Activated CD8-positive, alpha-beta memory T cell treated with anti-CD3 and anti-CD28 coated beads for 1 hour (primary cell): ENCODE results near the gene SNCAIP.
"Not testable (repeated sequence)": the region's sequence is repeated elsewhere in the genome, so short reads cannot be mapped to it uniquely, and the experiment has no call there.

Experiments used
- DNase-seq, 2 donors: peaks; one replicate each; pipeline ENCODE4 v3.0.0-alpha.2; 2020; ENCODE audit warnings: low read depth in 1 of 2; ENCODE audit errors: extremely low read depth in 1 of 2

Gene SNCAIP

GRCh38 chr5:122312591-122313406, 762 bp downstream of the SNCAIP start:
- DNase-seq = no peak

GRCh38 chr5:122314036-122314435, 2.0 kb downstream of the SNCAIP start:
- DNase-seq = no peak

DNA sequence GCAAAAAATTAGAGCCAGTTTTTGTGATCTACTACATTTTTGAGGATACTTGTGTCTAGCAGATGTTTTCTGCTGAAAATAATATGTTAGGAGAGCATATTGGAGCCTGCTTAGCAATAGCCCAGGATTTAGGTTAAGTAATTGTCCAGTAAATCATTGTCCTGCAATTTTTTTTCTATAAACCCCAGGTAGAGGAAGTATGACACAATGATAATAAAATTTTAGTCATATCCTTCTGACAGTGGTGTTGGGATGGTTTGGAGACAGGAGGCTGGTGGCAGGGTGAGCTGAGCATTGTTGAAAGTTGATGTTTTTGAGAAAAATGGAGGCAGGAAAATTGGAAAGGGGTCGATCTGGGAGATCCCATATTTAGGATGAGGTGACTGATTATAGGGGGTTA, 3.5 kb downstream of the SNCAIP start:
- no peak for DNase-seq

DNA sequence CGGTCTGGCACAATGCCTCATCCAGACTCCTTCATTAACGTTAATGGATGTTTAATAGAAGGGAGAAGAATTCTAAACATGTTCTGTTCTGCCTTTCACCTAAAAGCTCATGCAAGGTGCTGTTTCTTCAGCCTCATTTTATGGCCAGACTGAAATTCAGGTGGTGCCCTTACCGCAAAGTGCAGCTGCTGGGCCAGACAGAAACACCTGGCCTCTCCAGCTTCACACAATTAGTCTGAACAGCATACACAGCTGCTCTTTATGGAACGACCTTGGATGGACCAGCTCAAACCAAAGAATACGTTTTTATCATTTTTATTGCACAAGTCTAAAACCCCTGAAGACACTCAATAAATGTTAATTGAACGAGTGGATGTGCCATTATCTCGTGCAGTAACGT, 4.6 kb downstream of the SNCAIP start:
- DNase-seq = no peak

DNA sequence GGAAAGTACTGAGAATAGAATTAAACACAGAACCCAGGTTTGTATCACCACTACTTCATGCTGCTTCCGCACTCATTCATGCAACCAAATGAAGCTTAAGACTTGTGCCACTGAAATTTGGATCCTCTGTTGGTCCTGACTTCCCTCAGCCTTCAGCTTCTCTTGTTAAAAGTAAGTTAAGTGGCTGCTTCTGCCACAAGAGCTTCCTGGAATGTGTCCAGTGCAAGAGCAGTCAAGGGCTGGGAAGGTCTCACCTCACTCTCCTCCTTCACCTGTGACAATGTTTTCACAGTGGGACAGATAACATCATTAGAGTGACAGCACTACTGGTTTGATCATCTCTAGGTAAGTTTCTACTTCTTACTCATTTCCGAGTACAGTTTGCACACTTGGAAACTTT, 7.9 kb downstream of the SNCAIP start:
- DNase-seq = no peak

DNA sequence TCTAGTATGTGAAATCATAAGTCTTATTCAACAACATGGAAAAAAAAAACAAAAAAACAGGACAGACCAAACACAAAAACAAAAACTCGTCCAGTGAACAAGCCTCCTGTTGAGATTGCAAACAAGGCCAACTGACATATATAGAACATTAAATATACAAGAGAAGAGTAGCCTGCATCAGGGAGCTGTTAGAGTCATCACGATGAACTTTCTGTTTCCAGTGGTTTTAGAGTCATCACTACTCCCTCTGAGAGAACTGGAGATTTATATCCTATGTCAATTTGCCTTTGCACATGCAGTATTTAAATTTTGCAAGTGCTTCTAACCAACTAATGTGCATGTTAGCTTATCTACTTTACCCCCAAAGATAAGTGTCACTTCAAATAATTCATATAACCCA, 9.9 kb downstream of the SNCAIP start:
- no peak for DNase-seq

DNA sequence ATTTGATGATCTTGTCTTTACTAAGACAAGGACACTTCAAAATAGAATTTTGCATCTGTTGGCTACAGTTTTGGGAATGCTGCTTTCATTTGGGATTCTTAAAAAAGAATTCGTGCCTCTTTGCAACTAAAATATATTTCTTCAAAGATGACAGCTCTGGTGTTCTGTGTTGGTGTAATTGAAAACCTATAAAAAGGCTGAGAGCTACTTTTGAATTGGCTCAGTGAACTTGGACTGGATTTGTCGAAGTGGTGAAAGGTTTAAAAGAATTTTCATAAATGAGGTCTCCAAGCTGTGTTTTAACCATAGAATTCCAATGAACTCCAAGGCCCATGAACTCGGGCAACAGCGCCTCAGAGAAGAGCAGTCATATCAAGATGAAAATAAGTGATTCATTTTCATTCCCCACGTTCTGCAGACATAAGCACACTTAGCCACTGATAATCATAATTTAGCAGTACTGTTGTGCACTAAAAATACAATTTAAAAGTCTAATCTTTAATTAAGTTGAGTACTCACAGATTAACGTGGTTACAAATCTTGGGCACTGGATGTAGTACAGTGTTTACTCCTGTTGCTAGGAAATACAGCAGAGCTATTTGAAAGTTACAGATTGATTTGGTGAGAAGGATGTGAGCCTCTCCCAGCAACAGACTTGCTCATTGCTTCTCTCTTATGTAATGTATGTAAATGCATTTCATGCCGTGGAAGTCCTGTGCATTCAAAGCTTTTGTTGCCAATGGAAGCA, 10.9 kb downstream of the SNCAIP start:
- DNase-seq = no peak

DNA sequence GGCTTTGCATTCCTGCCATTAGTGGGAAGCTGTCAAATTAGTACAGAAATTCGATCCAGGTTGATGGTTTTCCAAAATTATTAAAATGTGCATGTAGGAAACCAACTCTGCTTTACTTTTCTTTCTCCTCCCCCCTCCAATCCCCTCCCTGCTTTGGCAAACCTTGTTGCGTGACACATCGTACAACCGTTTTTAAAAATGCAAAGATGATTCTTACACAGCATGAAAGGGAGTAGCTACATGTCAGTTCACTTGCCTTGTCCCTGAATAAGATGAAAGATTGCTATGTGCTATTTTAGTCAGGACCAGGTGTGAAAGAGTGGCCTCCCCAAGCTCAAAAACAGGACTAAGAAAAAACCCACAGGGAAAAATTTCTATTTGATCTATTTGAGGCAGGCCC, 11.7 kb downstream of the SNCAIP start:
- DNase-seq = no peak

GRCh38 chr5:122327110-122327509, 15.1 kb downstream of the SNCAIP start:
- DNase-seq = no peak

GRCh38 chr5:122330881-122331280, 18.8 kb downstream of the SNCAIP start:
- no peak for DNase-seq

DNA sequence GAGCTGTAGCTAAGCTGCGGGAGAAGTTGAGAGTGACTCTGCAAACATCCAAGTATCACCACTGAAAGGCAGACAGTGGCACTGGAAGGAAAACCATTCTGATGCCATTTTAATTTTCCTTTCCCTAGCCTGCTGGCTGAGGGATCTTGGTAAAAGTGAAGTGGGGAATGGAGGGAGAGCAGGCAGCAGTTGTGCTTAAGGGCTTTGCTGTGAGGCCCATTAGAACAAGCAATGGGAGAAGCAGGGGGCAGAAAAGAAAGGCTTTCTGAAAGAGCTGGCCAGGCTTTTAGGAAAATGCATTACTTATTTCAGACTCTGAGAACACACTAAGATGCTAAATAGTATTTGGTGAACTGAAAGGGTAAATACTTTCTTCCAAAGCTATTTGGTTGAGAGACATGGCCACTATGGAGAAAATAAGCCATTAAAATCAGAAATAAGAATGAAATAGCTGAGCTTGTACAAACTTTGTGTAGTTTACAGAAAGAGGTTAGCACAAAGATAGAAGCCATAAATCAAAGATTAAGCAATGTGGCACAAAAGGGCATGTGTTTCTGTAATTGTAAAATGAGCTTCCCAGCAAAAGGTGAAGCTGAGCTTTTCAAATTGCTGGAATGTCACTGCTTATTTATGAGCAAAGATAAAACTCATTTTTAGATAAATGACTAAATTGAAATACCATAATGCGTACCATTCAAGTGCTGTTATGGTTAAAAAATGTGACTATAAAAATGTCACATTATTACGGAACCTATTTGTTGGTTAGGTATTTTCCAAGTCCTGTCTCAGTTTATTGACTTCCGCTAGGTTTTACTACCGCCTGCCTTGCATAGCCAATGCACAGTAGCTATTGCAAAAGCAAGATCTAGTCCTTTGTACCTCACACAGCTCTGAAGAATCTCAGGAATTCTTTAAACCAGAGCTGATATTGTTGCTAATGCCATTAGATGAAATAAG, 20.8 kb downstream of the SNCAIP start:
- no peak for DNase-seq

DNA sequence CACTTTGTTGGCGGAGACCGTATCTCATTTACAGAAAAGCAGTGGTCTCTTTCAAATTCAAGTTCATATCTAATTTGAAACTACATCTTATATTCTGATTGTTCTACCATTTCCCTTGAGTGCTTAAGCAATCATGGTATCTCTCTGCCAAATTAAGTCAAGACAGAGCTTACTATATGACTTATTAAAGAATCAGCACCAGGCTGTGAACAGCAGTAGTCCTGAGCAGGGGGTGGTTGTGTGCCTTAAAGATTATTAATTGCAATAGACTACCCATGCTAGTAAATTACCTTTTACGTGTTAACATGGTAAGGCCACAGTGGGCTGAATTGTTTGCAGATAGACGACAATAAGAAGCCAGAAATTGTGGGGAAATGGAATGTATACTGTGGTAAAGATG, 21.5 kb downstream of the SNCAIP start:
- DNase-seq = no peak

- no peak for DNase-seq
Measured at GRCh38 chr5:122339591-122339990, 27.6 kb downstream of the SNCAIP start.

DNA sequence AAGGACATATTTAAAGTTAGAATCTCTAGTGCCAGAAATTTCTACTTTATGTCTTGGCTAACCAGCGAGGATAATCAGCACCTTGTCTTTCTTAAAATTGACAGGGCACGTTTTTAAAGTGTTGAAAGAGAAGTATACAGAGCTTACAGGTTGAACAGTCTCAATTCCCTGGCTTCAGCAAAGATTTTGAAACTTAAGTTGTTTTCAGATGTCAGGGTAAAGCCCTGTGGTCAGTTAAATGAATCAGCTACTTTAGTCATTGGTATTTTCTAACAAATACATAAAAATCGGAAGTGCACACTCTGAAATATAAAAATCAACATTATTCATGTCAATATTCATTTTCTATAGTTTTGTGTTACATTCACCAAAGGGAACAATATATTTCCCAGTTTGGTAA, 29.1 kb downstream of the SNCAIP start:
- DNase-seq = no peak

GRCh38 chr5:122342256-122342655, 30.2 kb downstream of the SNCAIP start:
- DNase-seq = no peak

- no peak for DNase-seq
Measured at GRCh38 chr5:122346897-122347581, 35.0 kb downstream of the SNCAIP start.

DNA sequence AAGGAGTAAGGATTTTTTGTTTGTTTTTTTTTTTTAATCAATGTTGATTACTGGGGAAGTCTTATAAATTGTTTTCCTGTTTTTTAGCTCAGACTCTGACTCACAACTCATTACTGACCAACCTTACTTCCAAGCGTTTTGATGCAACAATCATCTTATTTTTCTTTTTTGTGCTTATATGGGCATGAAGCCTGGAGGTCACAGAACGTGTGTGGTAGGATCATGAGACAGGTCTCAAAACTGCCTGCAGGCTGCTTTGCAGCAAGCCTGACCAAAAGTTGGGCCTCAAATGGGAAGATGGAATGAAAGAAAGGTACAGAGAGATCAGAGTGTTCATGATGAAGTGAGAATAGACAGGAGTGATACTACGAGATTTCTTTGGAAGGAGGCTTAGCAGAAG, 38.5 kb downstream of the SNCAIP start:
- no peak for DNase-seq

- DNase-seq = no peak
Measured at GRCh38 chr5:122351416-122352157, 39.5 kb downstream of the SNCAIP start.

DNA sequence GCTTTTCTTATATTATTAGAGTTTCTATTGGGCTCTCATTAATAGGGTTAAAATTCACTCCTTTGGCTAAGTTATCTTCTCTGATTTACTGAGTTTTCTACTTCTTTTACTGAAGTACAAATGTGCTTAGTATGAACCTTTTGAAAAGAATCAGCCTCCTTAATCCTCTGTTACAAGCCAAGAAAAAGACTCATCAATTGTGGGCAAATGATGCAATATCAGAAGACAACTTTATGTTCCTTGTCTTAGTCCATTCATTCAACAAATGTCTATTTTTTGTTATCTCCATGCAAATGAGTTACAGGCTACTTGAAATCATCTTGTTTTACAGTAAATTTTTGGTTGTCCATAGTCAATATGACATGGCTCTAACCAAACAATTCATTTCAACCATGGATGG, 40.3 kb downstream of the SNCAIP start:
- DNase-seq = no peak

DNA sequence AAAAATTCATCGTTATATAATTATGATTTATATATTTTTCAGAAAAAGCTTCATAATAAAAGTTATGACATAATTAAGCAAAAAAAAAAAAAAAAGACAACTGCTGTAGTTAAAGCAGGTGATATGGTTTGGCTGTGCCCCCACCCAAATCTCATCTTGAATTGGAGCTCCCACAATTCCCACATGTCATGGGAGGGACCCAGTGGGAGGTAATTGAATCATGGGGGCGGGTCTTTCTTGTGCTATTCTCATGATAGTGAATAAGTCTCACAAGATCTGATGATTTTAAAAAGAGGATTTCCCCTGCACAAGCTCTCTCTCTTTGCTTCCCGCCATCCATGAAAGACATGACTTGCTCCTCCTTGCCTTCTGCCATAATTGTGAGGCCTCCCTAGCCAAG, 41.3 kb downstream of the SNCAIP start:
- not testable (repeated sequence) for DNase-seq
